GM23248 (cell line): Measurements from ENCODE around the gene CTIF. TPM values are rescaled to one million over a fixed set of nuclear protein-coding genes. Genes with fewer than 3 reads are reported as not detected.
A peak's percentile ranks its signal among the peaks of the same experiment; 100 is the strongest.

Experiments used
- DNase-seq: peaks from one replicate; pipeline ENCODE4 v3.0.0-alpha.2; 2015
- H2AFZ ChIP-seq: fragments of 200-600 bp; sonication (generic); 2 replicates; pipeline ENCODE4 v1.6.1; 2016; ENCODE audit warnings: antibody characterized with exemption
- H3F3A ChIP-seq: fragments of 200-600 bp; sonication (generic); 2 replicates; pipeline ENCODE4 v1.6.1; 2016; ENCODE audit warnings: mild to moderate bottlenecking, antibody characterized with exemption, mixed run types; ENCODE audit not compliant: insufficient read depth
- H3K27ac ChIP-seq: fragments of 200-600 bp; sonication (generic); 2 replicates; pipeline ENCODE4 v1.5.1; 2016; ENCODE audit warnings: mild to moderate bottlenecking
- H3K27me3 ChIP-seq: fragments of 200-600 bp; sonication (generic); replicated peaks from 2 replicates; pipeline ENCODE4 v1.6.1; 2016; ENCODE audit warnings: mild to moderate bottlenecking; ENCODE audit not compliant: insufficient read depth
- H3K36me3 ChIP-seq: fragments of 200-600 bp; sonication (generic); 2 replicates; pipeline ENCODE4 v1.6.1; 2016; ENCODE audit warnings: low read depth, mild to moderate bottlenecking
- H3K4me1 ChIP-seq: fragments of 200-600 bp; sonication (generic); 2 replicates; pipeline ENCODE4 v1.6.1; 2016; ENCODE audit warnings: mild to moderate bottlenecking; ENCODE audit not compliant: insufficient read depth
- H3K4me2 ChIP-seq: fragments of 200-600 bp; sonication (generic); one replicate; pipeline ENCODE4 v1.6.1; 2016; ENCODE audit warnings: mild to moderate bottlenecking; ENCODE audit not compliant: unreplicated experiment
- H3K4me3 ChIP-seq: fragments of 200-600 bp; sonication (generic); 2 replicates; pipeline ENCODE4 v1.5.1; 2016; ENCODE audit warnings: mild to moderate bottlenecking
- H3K79me2 ChIP-seq: fragments of 200-600 bp; sonication (generic); 2 replicates; pipeline ENCODE4 v1.6.1; 2016; ENCODE audit warnings: mild to moderate bottlenecking; ENCODE audit not compliant: insufficient read depth
- H3K9ac ChIP-seq: fragments of 200-600 bp; sonication (generic); 2 replicates; pipeline ENCODE4 v1.6.1; 2016; ENCODE audit warnings: mild to moderate bottlenecking
- H3K9me2 ChIP-seq: fragments of 200-600 bp; sonication (generic); 2 replicates; pipeline ENCODE4 v1.6.1; 2016; ENCODE audit warnings: mixed run types, mild to moderate bottlenecking, moderate library complexity; ENCODE audit not compliant: insufficient read depth
- H3K9me3 ChIP-seq: fragments of 200-600 bp; sonication (generic); one replicate; pipeline ENCODE4 v1.6.1; 2017; ENCODE audit warnings: low read depth
- H4K20me1 ChIP-seq: fragments of 200-600 bp; sonication (generic); 2 replicates; pipeline ENCODE4 v1.6.0; 2016; ENCODE audit not compliant: insufficient read depth
- EZH2 ChIP-seq: fragments of 200-600 bp; sonication (generic); IDR thresholded peaks from 2 replicates; pipeline ENCODE4 v1.6.1; 2018; ENCODE audit warnings: antibody characterized with exemption, mild to moderate bottlenecking; ENCODE audit not compliant: insufficient read depth, poor library complexity, severe bottlenecking
- EZH2phosphoT487 ChIP-seq: fragments of 200-600 bp; sonication (generic); IDR thresholded peaks from 2 replicates; pipeline ENCODE4 v1.6.1; 2018; ENCODE audit warnings: antibody characterized with exemption, moderate library complexity, mild to moderate bottlenecking, low read depth; ENCODE audit not compliant: insufficient read depth
- WGBS, 2 experiments: methylation state at CpG; one replicate each; pipeline ENCODE4 v1.1.6; 2015 to 2017; ENCODE audit warnings: low lambda C conversion rate in 2 of 2, low coverage in 1 of 2; ENCODE audit errors: missing lambda C conversion rate in 2 of 2; 5-methylcytosine and 5-hydroxymethylcytosine counted together
- in situ Hi-C: fragments of 300-500 bp; cut with MboI; formaldehyde crosslinking; loops from 2 replicates; pipeline ENCODE4 v1.15.0; 2020
- polyA plus RNA-seq: library from polyadenylated mRNA; unstranded; fragments of >200 nt; fragmentation: Nextera tagmentation; extraction: Ambion mirVana; gene quantifications from 2 replicates; pipeline ENCODE4 v1.2.1, GENCODE V29; 2016
- total RNA-seq: library from RNA; depleted of rRNA; stranded (reverse); fragments of >200 nt; shearing (Covaris generic); gene quantifications from 2 replicates; pipeline ENCODE4 v1.2.3, GENCODE V29; 2014

Gene CTIF
- total and polyA plus RNA-seq, 2 experiments from 2014 or later, result 21.5 to 46.8 TPM

GRCh38 chr18:48730010-48730409 is 191.2 kb downstream of the CTIF start:
- Histone ChIP-seq H3K4me2 (no peak overlapping the region), H2AFZ (no peak overlapping the region), H3K4me1 (peaks cover 46% of the 10 kb centered on the region), H3K27ac (no peak overlapping the region), H3K9me2 (no peaks in the 10 kb centered on the region), H3K9ac (no peak overlapping the region), H3K4me3 (no peak overlapping the region), H3K9me3 (no peaks in the 10 kb centered on the region), H3K27me3 (no peaks in the 10 kb centered on the region), H3F3A (peaks cover 48% of the 10 kb centered on the region), H3K36me3 (0 out of 2 replicates have a peak, but pooled peaks cover 4% of the 10 kb centered on the region), H3K79me2 (peaks cover 56% of the 10 kb centered on the region), H4K20me1 (no peaks in the 10 kb centered on the region)
- 88 to 89% methylated on average over 6 to 8 of the region's 12 CpGs for WGBS, 2 experiments
- TF ChIP-seq EZH2 (no peak), EZH2phosphoT487 (no peak)
- in situ Hi-C loops, result loop anchor here (25.0 kb wide), 1 partner anchor 207 kb away; no protein-coding TSS in a partner anchor
- no peak for DNase-seq

DNA sequence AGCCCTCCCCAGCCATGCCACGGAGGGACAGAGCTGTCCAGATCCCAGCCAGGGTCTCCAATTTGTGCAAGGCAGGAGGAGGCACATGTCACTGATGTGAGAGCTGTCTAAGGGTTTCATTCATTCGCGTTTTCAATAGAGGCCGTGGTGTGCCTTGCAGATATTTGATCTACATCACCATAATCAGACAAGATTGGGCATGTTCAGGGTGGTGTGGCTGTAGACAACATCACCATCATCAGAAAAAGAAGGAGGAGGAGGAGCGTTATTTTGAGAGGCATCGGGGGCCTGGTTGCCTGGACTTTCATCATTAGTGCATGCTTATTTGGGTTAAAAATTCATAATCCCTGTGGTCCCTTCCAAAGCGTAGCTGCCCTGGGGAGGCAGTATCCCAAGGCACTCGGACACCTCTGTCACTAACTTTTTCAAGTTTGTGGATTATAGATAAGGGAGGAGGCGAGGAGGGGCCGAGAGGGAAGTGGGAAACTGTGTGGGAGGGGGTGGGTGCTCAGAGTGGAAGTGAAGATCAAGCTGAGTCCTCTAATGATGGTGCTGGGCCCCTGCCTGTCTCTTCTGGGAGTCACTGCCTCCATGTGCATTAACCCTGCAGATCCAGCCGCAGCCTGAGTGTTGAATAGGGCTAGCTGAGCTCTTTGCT is 194.1 kb downstream of the CTIF start:
- H3K79me2 ChIP-seq, result peaks cover 49% of the 10 kb centered on the region
- no peaks in the 10 kb centered on the region for H4K20me1 ChIP-seq
- WGBS, 2 experiments, result 87 to 89% methylated on average over 11 of the region's 11 CpGs
- peaks cover 26% of the 10 kb centered on the region for H3F3A ChIP-seq
- no peak overlapping the region for H3K27ac ChIP-seq
- no peaks in the 10 kb centered on the region for H3K9me2 ChIP-seq
- no peak for DNase-seq
- H3K4me2 ChIP-seq, result no peak overlapping the region
- no peak overlapping the region for H3K9ac ChIP-seq
- TF ChIP-seq EZH2phosphoT487, result no peak
- no peak for TF ChIP-seq EZH2
- in situ Hi-C loops, result loop anchor here (25.0 kb wide), 1 partner anchor 204 kb away; no protein-coding TSS in a partner anchor
- H3K27me3 ChIP-seq, result no peaks in the 10 kb centered on the region
- peaks cover 3% of the 10 kb centered on the region; the same call in 1 of the 2 replicates for H3K36me3 ChIP-seq
- no peak overlapping the region for H2AFZ ChIP-seq
- H3K4me1 ChIP-seq, result peaks cover 38% of the 10 kb centered on the region
- no peak overlapping the region for H3K4me3 ChIP-seq
- H3K9me3 ChIP-seq, result no peaks in the 10 kb centered on the region

GRCh38 chr18:48733643-48734253 is 194.9 kb downstream of the CTIF start:
- Histone ChIP-seq H3K9me2 (no peaks in the 10 kb centered on the region), H3K9me3 (no peaks in the 10 kb centered on the region), H3K27me3 (no peaks in the 10 kb centered on the region), H3K4me3 (no peak overlapping the region), H3K27ac (peak overlapping the region; percentile 12; the same call in 1 of the 2 replicates), H3K4me2 (no peak overlapping the region), H3K4me1 (peaks cover 34% of the 10 kb centered on the region), H3F3A (peaks cover 21% of the 10 kb centered on the region), H3K79me2 (peaks cover 55% of the 10 kb centered on the region), H3K36me3 (no peaks in the 10 kb centered on the region; the same call in 1 of the 2 replicates), H3K9ac (no peak overlapping the region), H4K20me1 (no peaks in the 10 kb centered on the region), H2AFZ (no peak overlapping the region)
- WGBS, 2 experiments, result 30 to 32% methylated on average over 10 of the region's 10 CpGs
- TF ChIP-seq EZH2 (no peak), EZH2phosphoT487 (no peak)
- in situ Hi-C loops, result loop anchor here (25.0 kb wide), 1 partner anchor 204 kb away; no protein-coding TSS in a partner anchor
- DNase-seq, result no peak

DNA sequence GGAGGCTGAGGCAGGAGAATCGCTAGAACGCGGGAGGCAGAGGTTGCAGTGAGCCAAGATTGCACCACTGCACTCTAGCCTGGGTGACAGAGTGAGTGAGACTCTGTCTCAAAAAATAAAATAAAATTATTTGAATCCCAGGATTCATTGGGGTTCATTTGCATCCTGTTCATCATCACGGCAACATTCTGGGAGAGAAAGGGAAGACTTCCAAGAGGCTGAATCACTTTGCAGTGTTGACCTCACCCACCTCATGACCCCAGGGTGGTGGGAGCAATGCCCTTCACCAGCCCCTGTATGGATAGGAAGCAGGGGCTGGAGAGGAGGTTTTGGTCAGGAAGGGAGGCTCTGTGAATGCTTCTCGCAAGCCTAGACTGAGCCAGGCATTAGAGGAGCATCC is 195.6 kb downstream of the CTIF start:
- Histone ChIP-seq H2AFZ (no peak overlapping the region), H4K20me1 (no peaks in the 10 kb centered on the region), H3K9ac (no peak overlapping the region), H3K9me3 (no peaks in the 10 kb centered on the region), H3K4me3 (no peak overlapping the region), H3K4me1 (peaks cover 27% of the 10 kb centered on the region), H3K36me3 (no peaks in the 10 kb centered on the region; the same call in 1 of the 2 replicates), H3K79me2 (peaks cover 55% of the 10 kb centered on the region), H3K27me3 (no peaks in the 10 kb centered on the region), H3F3A (peaks cover 13% of the 10 kb centered on the region), H3K9me2 (no peaks in the 10 kb centered on the region), H3K27ac (peak overlapping the region; percentile 12; the same call in 1 of the 2 replicates), H3K4me2 (no peak overlapping the region)
- 69 to 74% methylated on average over 5 of the region's 5 CpGs for WGBS, 2 experiments
- in situ Hi-C loops, result loop anchor here (25.0 kb wide), 1 partner anchor 203 kb away; no protein-coding TSS in a partner anchor
- peak; percentile 45 for DNase-seq
- TF ChIP-seq EZH2phosphoT487, result no peak
- TF ChIP-seq EZH2, result no peak
